ENCODE results near the gene UBE2L3. TPM values are rescaled to one million over a fixed set of nuclear protein-coding genes. Genes with fewer than 3 reads are reported as not detected.

UBE2L3 gene
- total and polyA plus RNA-seq, 2 of the 13 experiments (the other 11 are each of a cell fraction or from before 2014, with no cell fraction given): 30.2 to 58.1 TPM

GRCh38 chr22:21641789-21642583, 74.5 kb downstream of the UBE2L3 start, which contains the start of gene SDF2L1 (continued):
- TF ChIP-seq ZC3H4 (CRISPR knock-in tag; IDR thresholded peaks at IDR 0.05; ENCODE audit: borderline replicate concordance): no peak
- no peak for TF ChIP-seq PHB2 (IDR thresholded peaks at IDR 0.05; ENCODE audit: partially characterized antibody)
- no peak for TF ChIP-seq SATB2 (CRISPR knock-in tag; IDR thresholded peaks at IDR 0.05)
- TF ChIP-seq ZKSCAN8 (CRISPR knock-in tag; IDR thresholded peaks at IDR 0.05; ENCODE audit: borderline replicate concordance): no peak
- TF ChIP-seq POLR2G (IDR thresholded peaks at IDR 0.05; ENCODE audit: low read depth, low read length): peak; percentile 77
- TF ChIP-seq ZBTB7B (CRISPR knock-in tag; IDR thresholded peaks at IDR 0.05): no peak
- TF ChIP-seq NFKBIZ (CRISPR knock-in tag; IDR thresholded peaks at IDR 0.05): no peak
- no peak for TF ChIP-seq NAIF1 (CRISPR knock-in tag; IDR thresholded peaks at IDR 0.05; ENCODE audit: borderline replicate concordance)
- no peak for TF ChIP-seq ZNF530 (CRISPR knock-in tag; IDR thresholded peaks at IDR 0.05; ENCODE audit: low read depth)
- no peak for TF ChIP-seq ARID5B (CRISPR knock-in tag; IDR thresholded peaks at IDR 0.05)
- TF ChIP-seq MYPOP (CRISPR knock-in tag; IDR thresholded peaks at IDR 0.05): peak; percentile 49; the same call in 1 of the 2 replicates
- no peak for TF ChIP-seq PBX2 (CRISPR knock-in tag; IDR thresholded peaks at IDR 0.05)
- no peak for TF ChIP-seq NR2F1 (CRISPR knock-in tag; IDR thresholded peaks at IDR 0.05)
- peak; percentile 43; the same call in 1 of the 2 replicates for TF ChIP-seq NR2C2 (CRISPR knock-in tag; IDR thresholded peaks at IDR 0.05; ENCODE audit: borderline replicate concordance)
- 0 out of 2 replicates have a peak, but pooled peaks have one; percentile 37 for TF ChIP-seq ZNF430 (CRISPR knock-in tag; IDR thresholded peaks at IDR 0.05)
- peak; percentile 27 for TF ChIP-seq ZNF83 (CRISPR knock-in tag; IDR thresholded peaks at IDR 0.05; ENCODE audit: borderline replicate concordance)
- no peak for TF ChIP-seq ADNP (CRISPR knock-in tag; IDR thresholded peaks at IDR 0.05)
- 0 out of 2 replicates have a peak, but pooled peaks have one; percentile 12 for TF ChIP-seq PHF20 (CRISPR knock-in tag; IDR thresholded peaks at IDR 0.05)
- TF ChIP-seq SETDB1 (CRISPR knock-in tag; IDR thresholded peaks at IDR 0.05; ENCODE audit: borderline replicate concordance): no peak
- TF ChIP-seq FOXC1 (CRISPR knock-in tag; IDR thresholded peaks at IDR 0.05; ENCODE audit: borderline replicate concordance): no peak
- no peak for TF ChIP-seq PHF5A (CRISPR knock-in tag; IDR thresholded peaks at IDR 0.05; ENCODE audit: low read depth, unreplicated experiment)
- TF ChIP-seq ZFP41 (CRISPR knock-in tag; IDR thresholded peaks at IDR 0.05; ENCODE audit: borderline replicate concordance): no peak
- 0 out of 2 replicates have a peak, but pooled peaks have one; percentile 22 for TF ChIP-seq ZSCAN20 (CRISPR knock-in tag; IDR thresholded peaks at IDR 0.05; ENCODE audit: borderline replicate concordance)
- TF ChIP-seq KLF12 (CRISPR knock-in tag; IDR thresholded peaks at IDR 0.05; ENCODE audit: borderline replicate concordance): no peak
- no peak for TF ChIP-seq AKAP8 (CRISPR knock-in tag; IDR thresholded peaks at IDR 0.05)
